Stimulated activated CD8-positive, alpha-beta memory T cell treated with anti-CD3 and anti-CD28 coated beads, Interleukin-15, amount 100 ng/mL, for 48 hours (primary cell): Measurements from ENCODE around the gene CHD2.

ENCODE experiments used
- DNase-seq, 2 donors: peaks; one replicate each; pipeline ENCODE4 v3.0.0-alpha.2; 2020; ENCODE audit warnings: low read depth in 2 of 2

The CHD2 gene

DNA sequence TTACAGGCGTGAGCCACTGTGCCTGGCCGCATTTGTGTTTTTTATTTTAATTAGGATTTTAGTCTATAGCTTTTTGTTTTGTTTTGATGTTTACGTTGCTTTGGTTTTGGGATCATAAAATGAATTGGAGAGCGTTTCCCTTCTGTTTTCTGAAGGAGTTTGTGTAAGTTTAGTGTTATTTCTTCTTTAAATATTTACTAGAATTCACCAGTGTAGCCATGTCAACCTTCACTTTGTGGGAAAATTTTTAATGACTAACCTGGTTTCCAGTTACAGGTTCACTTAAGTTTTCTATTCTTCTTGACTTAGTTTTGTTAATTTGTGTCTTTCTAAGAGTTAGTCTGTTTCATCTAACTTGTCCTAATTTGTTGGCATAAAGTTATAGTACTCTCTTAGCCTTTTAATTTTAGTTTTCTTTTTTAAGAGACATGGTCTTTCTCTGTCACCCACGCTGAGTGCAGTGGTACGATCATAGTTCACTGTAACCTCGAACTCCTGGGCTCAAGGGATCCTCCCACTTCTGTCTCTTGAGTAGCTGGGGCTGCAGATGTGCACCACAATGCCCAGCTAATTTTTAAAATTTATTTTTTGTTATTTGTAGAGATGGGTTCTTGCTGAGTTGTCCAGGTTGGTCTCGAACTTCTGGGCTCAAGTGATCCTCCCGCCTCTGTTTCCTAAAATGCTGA is 61.0 kb downstream of the CHD2 start:
- DNase-seq, result no peak

DNA sequence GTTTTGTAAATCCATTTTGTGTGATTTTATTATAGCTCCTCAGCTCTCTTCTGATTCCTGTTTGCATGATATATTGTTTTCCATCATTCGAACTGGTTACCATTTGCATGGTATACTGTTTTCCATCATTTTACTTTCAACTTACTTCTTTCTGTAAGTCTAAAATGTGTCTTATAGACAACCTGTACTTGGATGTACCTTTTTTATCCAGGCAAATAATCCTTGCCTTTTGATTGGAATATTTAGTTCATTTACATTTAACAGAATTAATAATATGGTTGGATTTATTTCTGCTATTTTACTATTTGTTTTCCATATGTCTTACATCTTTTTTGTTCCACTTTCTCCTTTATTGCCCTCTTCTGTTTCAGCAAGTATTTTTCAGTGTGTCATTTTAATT is 62.8 kb downstream of the CHD2 start:
- no peak for DNase-seq

DNA sequence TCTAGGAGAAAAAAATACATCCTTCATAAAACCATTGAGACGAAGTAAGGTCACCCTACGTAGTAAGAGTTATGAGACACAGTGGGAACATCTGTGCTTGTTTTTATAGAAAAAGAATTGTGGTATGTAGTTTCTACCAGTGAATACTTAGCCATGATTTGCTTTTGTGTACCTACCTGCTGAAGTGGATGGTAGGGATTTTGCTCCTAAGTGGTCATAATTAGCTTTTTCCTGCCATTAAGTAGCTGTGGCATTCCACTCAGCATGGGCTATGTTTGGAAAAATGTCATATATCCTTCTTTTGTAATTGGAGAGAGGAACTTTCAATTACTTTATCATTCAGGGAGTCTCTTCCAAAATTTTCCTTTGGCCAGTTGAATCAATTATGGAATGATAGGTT is 63.7 kb downstream of the CHD2 start:
- no peak for DNase-seq

DNA sequence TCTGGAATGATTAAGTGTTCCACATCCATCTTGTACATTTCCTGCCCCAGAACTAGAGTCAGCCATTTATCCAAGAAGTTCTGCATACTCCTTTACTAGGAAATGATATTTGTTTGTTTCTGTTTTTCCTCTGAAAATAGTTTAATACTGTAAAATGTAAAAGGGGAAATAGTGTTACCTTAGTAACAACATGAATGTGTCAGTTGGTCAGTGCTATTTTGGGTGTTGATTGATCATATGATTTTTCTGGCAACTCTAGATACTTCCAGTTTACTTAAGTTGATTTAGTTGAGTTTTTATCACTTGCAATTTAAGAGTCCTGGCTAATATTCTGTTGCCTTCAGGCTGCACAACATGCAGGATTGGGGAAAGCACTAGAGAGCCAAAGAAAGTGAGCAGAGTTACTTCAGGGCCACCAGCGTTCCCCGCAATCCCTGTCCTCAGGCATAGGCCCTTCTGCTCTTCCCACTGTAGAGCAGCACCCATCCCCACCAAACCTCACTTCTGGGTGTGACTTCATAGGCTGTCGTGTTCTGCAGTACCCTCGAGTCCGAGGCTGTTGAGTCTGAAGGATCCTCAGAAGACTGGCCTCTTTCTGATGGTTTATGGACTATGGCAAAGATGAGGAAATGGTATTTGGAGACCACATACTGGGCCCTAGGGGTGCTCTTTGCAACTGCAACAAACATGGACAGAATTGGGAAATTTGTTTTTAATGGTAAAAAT is 69.0 kb downstream of the CHD2 start:
- DNase-seq, result no peak

DNA sequence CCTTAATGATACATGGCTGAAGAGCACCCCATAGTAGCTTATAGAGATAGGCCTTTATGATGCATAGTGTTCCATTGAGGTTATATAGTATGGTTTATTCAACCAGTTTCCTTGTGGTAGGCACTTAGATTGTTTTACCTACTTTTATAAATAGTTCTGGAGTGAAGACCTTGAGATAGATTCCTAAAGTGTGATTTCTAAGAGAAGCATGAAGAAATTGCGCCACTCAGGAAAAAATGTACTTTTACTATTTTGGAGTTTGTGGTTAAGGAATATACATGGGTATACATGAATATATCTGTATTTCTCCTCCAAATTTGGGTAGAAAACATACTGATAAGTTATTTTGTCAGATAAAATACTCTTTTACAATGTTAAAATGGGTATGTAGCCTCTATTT is 70.5 kb downstream of the CHD2 start:
- DNase-seq, result no peak

DNA sequence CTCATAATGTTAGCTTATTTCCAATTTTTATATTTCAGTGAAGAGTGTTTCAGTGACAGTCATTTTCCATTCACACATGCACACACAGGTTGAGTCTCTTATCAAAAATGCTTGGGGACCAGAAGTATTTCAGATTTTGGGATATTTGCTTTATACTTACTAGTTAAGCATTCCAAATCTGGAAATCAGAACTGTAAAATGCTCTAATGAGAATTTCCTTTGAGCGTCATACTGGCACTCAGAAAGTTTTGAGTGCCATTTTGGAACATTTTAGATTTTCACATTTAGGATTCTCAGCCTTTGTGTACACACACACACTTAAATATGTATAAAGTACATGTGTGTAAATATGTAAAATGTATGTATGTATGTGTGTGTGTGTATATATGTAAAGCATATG is 71.0 kb downstream of the CHD2 start:
- DNase-seq, result no peak

DNA sequence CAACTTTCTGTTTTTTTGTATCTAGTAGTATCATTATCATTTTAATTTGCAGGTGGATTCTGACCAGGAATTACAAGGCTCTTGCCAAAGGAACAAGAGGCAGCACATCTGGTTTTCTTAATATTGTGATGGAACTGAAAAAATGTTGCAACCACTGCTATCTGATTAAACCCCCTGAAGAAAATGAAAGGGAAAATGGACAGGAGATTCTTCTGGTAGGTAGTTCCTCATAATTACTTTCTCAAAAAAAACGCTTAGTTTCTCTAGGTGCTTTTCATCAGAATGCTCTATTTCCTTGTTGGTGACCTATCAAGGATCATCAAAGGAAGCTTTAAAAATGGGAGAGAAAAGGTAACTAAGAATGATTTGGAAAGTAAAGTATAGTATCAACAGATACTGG is 71.6 kb downstream of the CHD2 start:
- DNase-seq, result no peak

DNA sequence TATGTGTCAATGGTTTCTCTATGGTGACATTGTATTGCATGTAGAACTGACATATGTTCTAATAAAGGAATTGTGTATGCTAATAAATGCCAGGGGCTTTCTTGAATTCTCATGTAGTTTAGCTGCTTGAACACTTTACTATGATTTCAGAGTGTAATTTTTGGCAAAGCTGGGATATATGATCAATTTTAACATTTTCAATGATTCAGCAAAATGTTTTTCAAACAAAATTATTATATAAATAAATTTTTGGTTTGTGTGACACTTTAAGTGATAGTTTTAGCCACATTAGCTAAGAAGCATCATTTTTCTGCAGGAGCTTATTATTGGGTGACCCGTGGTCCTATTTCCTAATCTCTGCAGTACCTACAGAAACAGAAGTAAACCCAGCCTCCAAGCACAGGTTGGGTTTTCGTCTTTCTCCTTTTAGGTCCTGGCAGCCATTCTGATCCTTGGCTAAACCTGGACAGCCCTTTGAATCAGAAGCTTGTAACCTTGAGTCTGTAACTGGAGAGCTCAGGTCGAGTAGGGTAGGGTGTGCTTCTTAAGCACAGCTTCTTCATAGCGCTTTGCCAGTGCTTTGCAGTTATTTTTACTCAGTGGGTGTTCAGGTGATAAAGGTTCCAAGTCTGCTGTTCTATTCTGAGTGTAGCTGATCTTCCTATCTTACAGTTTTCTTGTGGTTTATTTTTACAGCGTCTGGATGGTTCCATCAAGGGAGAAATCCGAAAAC is 74.2 kb downstream of the CHD2 start:
- DNase-seq, result no peak

DNA sequence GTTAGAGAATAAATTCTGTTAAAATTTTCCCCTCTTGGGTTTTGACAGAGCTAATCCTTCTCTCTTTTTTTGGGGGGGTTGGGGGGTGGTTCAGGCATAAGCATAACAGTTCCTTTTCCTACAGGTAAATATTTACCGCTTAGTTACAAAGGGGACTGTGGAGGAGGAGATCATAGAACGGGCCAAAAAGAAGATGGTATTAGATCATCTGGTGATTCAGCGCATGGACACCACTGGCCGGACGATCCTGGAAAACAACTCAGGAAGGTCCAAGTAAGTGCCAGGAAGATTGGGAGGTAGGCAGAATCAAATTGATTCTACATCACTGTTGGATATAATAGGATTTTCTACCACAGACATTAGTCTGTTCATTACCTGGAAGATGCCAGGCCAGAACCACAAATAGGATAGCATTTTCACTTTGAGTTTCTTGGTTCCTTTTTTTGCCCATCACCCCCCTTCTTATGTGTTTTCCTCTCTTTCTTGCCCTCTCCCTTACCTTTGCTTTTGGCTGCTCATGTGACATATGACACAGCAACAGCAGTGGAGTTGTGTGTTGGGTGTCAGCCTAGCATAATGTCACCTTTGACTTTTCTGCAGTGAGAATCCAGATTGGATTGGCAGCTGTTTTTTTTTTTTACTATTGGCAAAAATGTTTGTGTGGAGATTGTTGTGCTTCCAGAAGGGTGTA is 79.0 kb downstream of the CHD2 start:
- no peak for DNase-seq

DNA sequence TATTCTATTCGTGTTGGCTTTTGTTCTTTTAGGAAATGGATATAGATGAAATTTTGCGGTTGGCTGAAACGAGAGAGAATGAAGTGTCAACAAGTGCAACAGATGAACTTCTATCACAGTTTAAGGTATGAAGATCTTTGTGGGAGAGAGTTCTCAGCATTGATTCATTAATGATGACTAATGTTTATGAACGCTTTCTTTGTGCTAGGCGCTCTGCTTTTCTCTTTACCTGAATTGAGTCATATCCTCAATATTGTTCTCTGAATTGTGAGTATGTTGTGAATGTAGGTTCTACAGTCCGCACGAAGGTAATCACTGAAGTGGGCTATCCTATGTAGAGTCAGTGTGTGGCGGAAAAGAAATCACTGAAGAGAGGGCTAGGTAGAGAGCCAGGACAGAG is 81.2 kb downstream of the CHD2 start:
- no peak for DNase-seq

DNA sequence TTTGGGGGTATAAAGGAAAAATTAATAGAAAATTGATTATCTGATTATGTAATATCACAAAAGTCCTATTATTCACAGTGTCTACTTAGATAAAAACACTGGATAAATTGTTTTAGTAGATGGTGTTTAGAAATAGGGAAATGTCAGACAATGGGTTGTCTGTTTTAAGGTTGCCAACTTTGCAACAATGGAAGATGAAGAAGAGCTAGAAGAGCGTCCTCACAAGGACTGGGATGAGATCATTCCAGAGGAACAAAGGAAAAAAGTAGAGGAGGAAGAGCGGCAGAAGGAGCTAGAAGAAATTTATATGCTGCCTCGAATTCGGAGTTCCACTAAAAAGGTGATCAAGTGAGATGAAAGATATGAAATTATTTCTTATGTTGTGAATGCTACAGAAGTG is 84.0 kb downstream of the CHD2 start:
- no peak for DNase-seq

DNA sequence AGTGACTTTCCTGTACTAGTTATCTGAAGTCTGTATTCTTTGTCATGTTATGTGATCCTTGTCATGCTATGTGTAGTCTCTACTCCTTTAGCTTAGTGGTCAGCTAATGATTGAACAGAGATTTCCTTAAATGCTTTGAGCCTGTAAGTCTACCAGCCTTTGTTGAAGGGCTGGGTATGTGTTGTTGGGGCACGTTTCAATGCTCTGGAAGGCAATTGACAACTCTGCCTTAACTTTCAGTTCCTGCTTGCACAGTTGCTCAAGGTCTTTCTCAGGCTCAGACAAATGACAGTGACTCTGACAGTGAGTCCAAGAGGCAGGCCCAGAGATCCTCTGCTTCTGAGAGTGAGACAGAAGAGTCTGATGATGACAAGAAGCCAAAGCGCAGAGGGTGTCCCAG is 89.3 kb downstream of the CHD2 start:
- DNase-seq, result no peak

DNA sequence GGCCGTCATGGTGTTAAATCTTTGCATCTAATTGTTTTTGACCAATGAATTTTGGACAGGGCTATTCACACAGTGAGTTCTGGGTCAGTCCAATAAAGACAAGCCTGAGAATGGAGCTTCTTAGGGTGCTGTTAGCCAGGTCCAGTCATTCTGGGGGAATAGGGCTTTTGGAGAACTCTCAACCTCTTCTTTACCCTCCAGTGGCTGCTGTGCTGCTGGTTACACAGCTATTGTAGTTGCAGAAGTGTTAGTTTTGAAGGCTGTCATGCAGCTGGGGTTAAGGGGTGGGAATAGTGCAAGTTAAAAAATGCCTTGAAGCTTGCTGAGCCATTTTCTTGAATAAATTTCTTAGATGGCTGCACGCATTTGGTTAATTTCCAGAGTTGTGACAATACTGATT is 89.9 kb downstream of the CHD2 start:
- DNase-seq, result no peak

DNA sequence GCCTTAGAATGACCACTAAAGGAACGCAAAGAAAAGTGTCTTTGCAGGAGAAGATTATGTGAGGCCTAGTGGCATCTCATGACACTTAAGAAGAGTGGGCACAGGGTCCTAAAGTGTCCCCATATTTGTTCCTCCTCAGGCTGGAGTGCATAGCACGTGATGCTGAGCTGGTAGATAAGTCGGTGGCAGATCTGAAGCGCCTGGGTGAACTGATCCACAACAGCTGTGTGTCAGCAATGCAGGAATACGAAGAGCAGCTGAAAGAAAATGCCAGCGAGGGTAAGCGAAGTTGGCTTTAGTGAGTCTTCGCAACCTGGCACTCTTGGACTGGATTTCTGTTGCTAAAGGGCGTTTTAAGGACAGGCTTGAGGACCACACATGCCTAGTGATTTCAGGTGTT is 92.6 kb downstream of the CHD2 start:
- no peak for DNase-seq

DNA sequence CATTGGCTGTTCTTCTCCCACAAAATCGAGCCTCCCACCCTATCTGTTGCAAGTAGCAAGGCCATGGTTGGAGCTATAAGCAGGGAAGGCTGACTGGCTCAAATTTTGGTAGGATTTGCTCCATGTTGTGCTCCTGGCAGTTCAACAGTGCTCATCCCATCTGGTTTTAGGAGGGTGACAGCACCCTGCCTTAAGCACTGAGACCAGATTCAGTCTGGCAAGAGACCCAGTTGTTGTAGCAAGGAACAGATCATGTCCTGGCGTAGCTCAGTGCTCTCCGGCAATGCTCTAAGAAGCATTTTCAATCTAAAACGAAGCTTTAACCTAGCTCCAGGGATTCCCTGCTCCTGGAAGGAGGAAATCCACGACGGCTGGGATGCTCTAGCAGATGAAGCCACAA is 97.7 kb downstream of the CHD2 start:
- DNase-seq, result no peak

DNA sequence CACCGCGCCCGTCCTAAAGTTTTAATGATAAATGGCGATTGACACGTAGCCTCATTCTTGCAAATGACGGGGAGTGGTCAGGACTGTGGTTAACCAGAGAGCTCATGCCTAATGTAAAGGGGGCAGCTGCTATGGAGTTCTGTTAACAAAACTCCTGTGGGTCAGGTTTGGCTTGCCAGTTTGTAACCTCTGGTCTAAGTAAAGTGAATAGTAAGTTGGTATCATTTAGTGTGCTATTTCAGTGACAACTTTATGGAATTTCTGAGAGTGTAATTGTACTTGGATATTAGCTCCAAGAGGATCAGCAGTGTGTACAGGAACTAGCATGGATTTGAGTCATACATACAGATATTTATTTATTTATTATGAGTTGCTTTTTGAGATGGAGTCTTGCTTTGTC is 101.0 kb downstream of the CHD2 start:
- no peak for DNase-seq

DNA sequence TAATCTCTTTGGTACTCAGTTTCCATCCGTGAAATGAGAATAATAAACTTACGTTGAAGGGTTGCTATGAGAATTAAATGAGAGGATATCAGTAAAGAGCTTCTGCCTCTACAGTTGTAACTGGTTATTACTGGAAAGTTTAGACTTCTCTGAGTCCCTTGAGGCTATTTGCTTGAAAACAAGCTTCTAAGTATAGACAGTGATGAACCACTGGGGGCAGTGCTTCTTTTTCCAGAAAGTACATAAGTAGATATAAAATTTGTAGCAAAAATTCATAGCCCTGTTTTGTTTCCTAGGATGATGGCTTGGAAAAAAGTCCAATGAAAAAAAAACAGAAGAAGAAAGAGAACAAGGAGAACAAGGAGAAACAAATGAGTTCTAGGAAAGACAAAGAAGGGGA is 101.8 kb downstream of the CHD2 start:
- DNase-seq, result no peak

DNA sequence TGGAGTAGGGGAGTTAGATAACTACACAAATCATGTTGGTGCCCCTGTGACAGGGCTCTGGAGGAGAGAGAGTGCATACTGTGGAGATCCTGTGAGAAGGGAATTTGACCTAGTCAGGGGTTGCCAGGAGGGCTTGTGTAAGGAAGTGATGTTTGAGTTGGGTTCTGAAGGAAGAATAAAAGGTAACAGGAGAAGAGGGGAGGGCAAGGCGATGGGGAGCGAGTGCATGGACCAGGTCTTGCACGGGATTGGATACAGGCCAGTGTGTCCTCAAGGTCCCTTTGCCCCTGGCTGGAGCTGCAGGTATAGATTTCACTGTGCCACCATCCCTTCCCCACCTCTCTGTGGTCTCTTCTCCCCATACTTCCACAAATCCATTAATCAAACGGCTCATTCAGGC is 105.0 kb downstream of the CHD2 start:
- DNase-seq, result no peak

DNA sequence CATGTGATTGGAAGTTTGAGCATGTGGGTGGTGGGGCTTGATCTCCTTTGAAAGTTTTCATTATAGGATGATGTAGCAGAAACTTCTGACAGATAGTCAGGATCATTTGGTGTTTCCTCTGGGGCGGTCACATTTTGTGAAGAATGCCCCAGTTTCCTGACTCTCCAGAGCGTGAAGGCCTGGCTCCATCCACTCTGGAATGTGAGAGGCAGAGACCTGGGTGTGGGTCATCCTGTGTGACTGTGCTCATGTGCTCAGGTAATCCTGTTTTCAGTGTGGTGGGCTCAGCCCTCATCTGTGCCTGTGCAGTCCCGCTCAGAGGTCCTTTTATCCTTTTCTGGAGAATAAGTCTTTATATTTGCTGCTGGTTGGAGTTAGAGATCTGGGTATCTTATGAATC is 107.9 kb downstream of the CHD2 start:
- DNase-seq, result no peak

DNA sequence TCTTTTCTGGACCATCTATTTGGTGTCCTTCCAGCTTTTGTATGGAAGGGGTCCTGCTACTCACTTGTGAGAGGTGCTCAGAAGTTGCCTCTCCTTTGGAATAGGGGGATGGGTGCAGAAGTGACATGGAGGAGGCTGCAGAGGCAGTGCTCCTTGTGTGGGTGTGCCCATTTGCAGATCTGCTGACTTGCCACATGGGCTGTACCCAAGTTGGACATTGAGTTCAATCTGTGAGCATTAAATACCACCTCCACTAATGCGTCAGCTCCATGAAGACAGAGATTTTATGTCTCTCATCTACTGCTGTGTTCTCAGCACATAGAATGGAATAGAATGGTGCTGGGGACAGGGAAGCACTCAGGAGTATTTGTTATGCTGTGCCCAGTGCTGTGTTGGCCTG is 112.7 kb downstream of the CHD2 start:
- DNase-seq, result no peak

DNA sequence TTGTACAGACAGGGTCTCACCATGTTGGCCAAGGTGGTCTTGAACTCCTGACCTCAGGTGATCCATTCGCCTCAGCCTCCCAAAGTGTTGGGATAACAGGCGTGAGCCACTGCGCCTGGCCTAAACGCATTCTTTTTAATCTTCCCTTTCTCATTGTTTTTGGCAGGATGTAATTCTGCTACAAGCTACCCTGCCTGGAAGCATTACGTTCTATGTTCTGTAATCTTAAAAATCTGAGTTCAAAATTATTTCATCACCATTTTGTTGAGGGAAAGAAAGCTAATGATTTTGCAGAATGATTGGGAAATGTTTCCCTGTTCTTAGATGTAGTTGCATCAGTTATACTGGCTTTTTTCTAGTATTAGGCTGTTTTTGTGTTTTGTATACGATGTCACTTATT is 117.4 kb downstream of the CHD2 start:
- DNase-seq, result no peak

DNA sequence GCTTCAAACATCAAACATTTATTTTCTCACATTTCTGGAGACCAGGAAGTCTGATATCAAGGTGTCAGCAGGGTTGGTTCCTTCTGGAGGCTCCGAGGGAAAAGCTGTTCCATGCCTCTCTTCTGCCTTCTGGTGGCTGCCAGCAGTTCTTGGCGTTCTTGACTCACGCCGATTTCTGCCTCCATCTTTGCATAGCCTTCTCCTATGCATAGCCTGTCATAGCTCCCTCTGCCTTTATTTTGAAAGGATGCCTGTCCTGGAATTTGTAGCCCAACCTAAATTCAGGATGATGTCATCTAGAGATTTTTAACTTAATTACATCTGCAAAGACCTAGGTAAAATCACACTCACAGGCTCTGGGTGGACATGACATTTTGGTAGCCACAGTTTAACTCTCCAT is 118.5 kb downstream of the CHD2 start:
- DNase-seq, result no peak

DNA sequence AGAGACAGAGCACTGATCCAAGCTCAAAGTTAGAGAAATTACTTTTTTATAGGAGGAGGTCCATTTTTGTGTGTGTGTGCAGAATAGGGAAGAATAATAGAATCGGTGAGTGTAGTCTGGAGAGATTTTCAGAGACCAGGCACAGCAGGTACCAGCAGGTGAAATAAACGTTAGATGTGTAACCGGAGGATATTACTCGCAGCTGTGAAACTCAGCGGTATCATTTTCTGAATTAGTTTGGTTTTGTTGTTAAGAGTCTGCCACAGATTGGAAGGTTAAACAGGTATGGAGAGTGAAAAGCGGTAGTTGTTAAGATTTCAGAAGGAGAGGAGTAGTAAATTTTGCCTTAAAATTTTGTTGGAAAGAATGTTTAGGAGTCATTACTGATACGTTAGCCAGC is 119.0 kb downstream of the CHD2 start:
- DNase-seq, result no peak
